Mucosa of descending colon (tissue), 3 donors: ENCODE results near the gene FAM241B. TPM values are rescaled to one million over a fixed set of nuclear protein-coding genes. Genes with fewer than 3 reads are reported as not detected.

ENCODE experiments used
- ATAC-seq: fragments of 200-7000 bp; cut with Tn5 transposase; one replicate; pipeline ENCODE4 v1.9.1; 2020; ENCODE audit warnings: mild to moderate bottlenecking, moderate library complexity
- DNase-seq, 3 donors: peaks; one replicate each; pipeline ENCODE4 v3.0.0-alpha.2; 2020
- H3K36me3 ChIP-seq: fragments of 200-600 bp; one replicate; pipeline ENCODE4 v1.8.0; 2021; ENCODE audit warnings: low read depth, mild to moderate bottlenecking
- H3K4me1 ChIP-seq: fragments of 200-600 bp; one replicate; pipeline ENCODE4 v1.8.0; 2021; ENCODE audit warnings: low read depth, mild to moderate bottlenecking
- H3K4me3 ChIP-seq: fragments of 200-600 bp; one replicate; pipeline ENCODE4 v1.8.0; 2021; ENCODE audit warnings: mild to moderate bottlenecking
- H3K9me3 ChIP-seq: fragments of 200-600 bp; one replicate; pipeline ENCODE4 v1.8.0; 2021; ENCODE audit warnings: mild to moderate bottlenecking
- intact Hi-C, 2 donors: fragments of 100-400 bp; cut with DNase I in 1 of 2; cut with micrococcal nuclease in 1 of 2; formaldehyde crosslinking; loops; one replicate each; pipeline versions ENCODE4 v1.11.0 to v1.11.1; 2022; cut with DNase I, micrococcal nuclease
- total RNA-seq, 3 donors: library from RNA; stranded (reverse); fragmentation: NEBNext Ultra II Directional in 2 of 3; extraction: Animal tissue kit (Norgen Biotek cat#: 25700) in 2 of 3; gene quantifications; one replicate each; pipeline versions ENCODE4 v1.2.1 to v1.2.4, GENCODE V29; 2021 to 2023
- TF ChIP-seq, protein P1 (sequence below): fragments of 200-600 bp; IDR thresholded peaks from one replicate; pipeline ENCODE4 v1.8.0; 2022; ENCODE audit warnings: antibody characterized with exemption, mild to moderate bottlenecking
- donor health status: DM: no; HTN: no; CAD: no; lungs with moderate emphysema.
- donor health status: DM: no; HTN: no; CAD: no.
- donor health status: DM: no; HTN: yes; CAD: no.

The FAM241B gene
- total RNA-seq, 3 donors from 2014 or later: 2.2 to 3.7 (median 3.5) TPM

DNA sequence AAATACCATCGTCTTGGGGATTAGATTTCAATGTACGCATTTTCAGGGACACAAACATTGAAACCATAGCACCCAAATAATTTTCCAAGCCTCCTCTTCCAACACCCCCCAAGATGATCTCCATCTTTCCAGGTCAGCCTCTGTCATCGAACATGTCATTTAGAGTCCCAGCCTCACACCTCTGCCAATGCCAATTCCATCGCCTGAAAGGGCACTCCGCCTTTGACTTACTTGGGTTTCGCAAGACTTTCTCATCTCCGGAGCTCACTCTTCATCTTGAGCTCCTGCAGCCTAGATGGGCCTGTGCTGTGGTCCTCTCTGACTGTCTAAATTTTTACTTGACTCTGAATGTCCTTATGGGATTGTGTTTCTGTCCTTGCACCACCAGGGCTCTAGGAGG is 10.4 kb upstream of the FAM241B start:
- ATAC-seq (no peak), DNase-seq (no peak)
- intact Hi-C loops: no loop called here
- H3K9me3 ChIP-seq: no peaks in the 10 kb centered on the region
- TF ChIP-seq, protein P1, sequence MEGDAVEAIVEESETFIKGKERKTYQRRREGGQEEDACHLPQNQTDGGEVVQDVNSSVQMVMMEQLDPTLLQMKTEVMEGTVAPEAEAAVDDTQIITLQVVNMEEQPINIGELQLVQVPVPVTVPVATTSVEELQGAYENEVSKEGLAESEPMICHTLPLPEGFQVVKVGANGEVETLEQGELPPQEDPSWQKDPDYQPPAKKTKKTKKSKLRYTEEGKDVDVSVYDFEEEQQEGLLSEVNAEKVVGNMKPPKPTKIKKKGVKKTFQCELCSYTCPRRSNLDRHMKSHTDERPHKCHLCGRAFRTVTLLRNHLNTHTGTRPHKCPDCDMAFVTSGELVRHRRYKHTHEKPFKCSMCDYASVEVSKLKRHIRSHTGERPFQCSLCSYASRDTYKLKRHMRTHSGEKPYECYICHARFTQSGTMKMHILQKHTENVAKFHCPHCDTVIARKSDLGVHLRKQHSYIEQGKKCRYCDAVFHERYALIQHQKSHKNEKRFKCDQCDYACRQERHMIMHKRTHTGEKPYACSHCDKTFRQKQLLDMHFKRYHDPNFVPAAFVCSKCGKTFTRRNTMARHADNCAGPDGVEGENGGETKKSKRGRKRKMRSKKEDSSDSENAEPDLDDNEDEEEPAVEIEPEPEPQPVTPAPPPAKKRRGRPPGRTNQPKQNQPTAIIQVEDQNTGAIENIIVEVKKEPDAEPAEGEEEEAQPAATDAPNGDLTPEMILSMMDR: no peak
- no peak overlapping the region for H3K4me3 ChIP-seq
- H3K4me1 ChIP-seq: no peaks in the 10 kb centered on the region
- no peaks in the 10 kb centered on the region for H3K36me3 ChIP-seq

DNA sequence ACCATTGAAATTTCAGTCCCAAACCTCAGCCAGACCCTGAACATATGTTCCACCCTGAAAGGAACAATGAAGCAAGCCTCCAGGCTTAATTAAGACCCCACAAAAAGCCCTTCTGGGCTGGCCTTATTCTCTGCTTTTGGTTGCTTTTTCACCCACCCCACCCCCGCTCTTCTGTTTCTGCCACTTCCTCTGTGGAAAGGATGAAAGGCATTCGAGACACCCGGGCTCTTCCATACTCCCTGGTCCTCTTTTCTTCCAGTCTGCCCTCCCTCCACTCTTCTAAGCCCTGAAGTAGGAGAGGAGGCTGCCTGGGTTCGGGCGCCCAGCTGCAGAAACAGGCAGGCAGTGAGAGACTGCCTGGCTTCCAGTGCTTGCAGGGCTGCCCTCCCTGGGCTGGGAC is 9.4 kb upstream of the FAM241B start:
- ATAC-seq (no peak), DNase-seq (no peak)
- TF ChIP-seq, protein P1: no peak
- no peaks in the 10 kb centered on the region for H3K4me1 ChIP-seq
- H3K36me3 ChIP-seq: no peaks in the 10 kb centered on the region
- intact Hi-C loops: no loop called here
- no peak overlapping the region for H3K4me3 ChIP-seq
- no peaks in the 10 kb centered on the region for H3K9me3 ChIP-seq

DNA sequence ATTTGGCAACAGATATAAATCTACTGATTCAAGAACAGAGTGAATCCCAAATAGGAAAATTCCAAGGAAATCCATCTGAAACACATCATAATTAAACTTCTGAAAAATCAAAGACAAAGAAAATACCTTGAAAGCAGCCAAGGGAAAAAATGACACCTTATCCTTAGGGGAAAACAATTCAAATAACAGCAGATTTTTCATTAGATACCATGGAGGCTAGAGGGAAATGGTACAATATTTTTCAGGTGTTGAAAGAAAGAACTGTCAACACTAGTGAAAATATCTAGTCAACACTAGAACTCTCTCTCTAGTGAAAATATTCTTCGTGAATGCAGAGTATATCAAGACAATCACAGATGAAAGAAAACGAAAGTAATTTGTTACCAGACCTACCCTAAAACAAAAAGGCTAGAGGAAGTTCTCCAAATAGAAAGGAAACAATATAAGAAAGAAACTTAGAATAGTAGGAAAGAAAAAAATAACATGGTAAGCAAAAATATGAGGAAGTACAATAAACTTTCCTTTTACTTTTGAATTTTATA is 5.7 kb upstream of the FAM241B start:
- H3K9me3 ChIP-seq: no peaks in the 10 kb centered on the region
- H3K4me3 ChIP-seq: no peak overlapping the region
- ATAC-seq (no peak), DNase-seq (no peak)
- intact Hi-C loops: no loop called here
- no peaks in the 10 kb centered on the region for H3K36me3 ChIP-seq
- TF ChIP-seq, protein P1: no peak
- no peaks in the 10 kb centered on the region for H3K4me1 ChIP-seq

DNA sequence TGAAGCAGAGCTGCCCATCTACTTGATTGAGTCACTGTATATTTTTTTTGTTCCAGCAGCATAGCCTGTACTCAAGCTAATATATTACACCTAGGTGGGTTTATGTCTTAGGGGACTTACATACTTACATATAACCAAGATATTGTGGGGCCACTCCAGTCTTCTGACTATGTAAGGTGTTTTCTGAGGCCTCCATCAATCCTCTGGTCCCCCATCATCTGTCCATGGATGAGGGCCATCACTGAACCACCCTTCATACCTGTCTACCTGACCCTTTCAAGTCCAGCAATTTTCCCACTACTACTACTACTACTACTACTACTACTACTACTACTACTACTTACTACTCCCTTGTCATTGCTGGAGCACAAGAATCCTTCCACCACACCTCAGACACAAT is 3.2 kb upstream of the FAM241B start:
- H3K9me3 ChIP-seq: no peaks in the 10 kb centered on the region
- H3K36me3 ChIP-seq: no peaks in the 10 kb centered on the region
- TF ChIP-seq, protein P1: no peak
- intact Hi-C loops: no loop called here
- no peak overlapping the region for H3K4me3 ChIP-seq
- H3K4me1 ChIP-seq: peaks cover 13% of the 10 kb centered on the region
- no peak for ATAC-seq
- DNase-seq: no peak

DNA sequence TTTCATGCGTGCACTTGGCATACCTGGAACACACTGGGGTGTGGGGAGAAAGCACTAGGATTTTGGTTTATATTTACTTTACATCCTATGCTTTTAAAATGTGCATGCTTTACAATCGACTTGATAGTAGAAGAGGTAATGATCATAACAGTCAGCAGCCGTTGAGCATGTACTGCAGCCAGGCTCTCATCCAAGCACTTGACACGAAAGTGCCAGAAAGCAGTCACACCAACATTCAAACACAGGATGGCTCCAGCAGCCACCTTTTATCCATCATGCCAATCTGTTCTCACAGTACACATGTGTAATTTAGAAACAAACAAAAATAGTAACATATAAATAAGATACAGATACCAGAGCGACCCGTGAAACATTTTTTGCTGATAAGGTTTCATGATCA is 1.2 kb upstream of the FAM241B start:
- Histone ChIP-seq H3K4me1 (peaks cover 13% of the 10 kb centered on the region), H3K9me3 (no peaks in the 10 kb centered on the region), H3K4me3 (no peak overlapping the region), H3K36me3 (no peaks in the 10 kb centered on the region)
- no peak for DNase-seq
- TF ChIP-seq, protein P1: no peak
- intact Hi-C loops: no loop called here
- no peak for ATAC-seq

DNA sequence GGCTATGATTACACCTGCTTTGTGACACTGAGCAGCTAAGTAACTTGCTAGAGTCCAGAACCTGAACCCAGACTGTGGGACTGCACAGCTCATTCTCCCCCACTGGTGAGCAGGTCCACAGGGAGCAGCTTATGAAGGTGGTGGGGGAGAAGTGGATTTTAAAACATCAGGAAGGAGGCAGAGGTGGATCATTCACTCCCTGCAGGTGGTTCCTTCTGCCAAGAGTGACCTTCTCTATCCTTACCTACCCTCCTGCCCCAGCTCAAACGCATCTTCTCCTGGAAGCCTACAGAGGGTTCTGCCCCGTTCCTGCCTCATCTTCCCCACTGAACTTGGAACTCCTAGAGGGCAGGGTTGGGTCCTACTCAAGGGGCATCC is 539 bp upstream of the FAM241B start:
- Histone ChIP-seq H3K9me3 (no peaks in the 10 kb centered on the region), H3K36me3 (no peaks in the 10 kb centered on the region), H3K4me3 (no peak overlapping the region), H3K4me1 (peaks cover 13% of the 10 kb centered on the region)
- intact Hi-C loops: no loop called here
- TF ChIP-seq, protein P1: no peak
- no peak for ATAC-seq
- DNase-seq: no peak
